ENCODE results near the gene C1QL1. TPM values are rescaled to one million over a fixed set of nuclear protein-coding genes. Genes with fewer than 3 reads are reported as not detected.

Gene C1QL1
- total and polyA plus RNA-seq, 9 of the 15 experiments (the other 6 are each of a cell fraction or from before 2014, with no cell fraction given), result 0.07 to 0.12 (median 0.09) TPM; not detected in 6

- TF ChIP-seq, protein P1, sequence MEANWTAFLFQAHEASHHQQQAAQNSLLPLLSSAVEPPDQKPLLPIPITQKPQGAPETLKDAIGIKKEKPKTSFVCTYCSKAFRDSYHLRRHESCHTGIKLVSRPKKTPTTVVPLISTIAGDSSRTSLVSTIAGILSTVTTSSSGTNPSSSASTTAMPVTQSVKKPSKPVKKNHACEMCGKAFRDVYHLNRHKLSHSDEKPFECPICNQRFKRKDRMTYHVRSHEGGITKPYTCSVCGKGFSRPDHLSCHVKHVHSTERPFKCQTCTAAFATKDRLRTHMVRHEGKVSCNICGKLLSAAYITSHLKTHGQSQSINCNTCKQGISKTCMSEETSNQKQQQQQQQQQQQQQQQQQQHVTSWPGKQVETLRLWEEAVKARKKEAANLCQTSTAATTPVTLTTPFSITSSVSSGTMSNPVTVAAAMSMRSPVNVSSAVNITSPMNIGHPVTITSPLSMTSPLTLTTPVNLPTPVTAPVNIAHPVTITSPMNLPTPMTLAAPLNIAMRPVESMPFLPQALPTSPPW (CRISPR knock-in tag; IDR thresholded peaks at IDR 0.05), result peak; percentile 68
- no peak for TF ChIP-seq SMARCB1 (IDR thresholded peaks at IDR 0.05; ENCODE audit: insufficient read length, low read depth)
- TF ChIP-seq HNRNPL (IDR thresholded peaks at IDR 0.05; ENCODE audit: low read depth, low read length), result peak; percentile 91; the same call in 1 of the 2 replicates
- TF ChIP-seq ZC3H4 (CRISPR knock-in tag; IDR thresholded peaks at IDR 0.05; ENCODE audit: borderline replicate concordance), result no peak
- peak in 1 of 2 experiments; percentile 42; a peak in 2 of 4 replicates for TF ChIP-seq TEAD1 (CRISPR knock-in tag; IDR thresholded peaks at IDR 0.05)
- peak; percentile 70; the same call in 1 of the 2 replicates for TF ChIP-seq MXI1 (IDR thresholded peaks at IDR 0.05; ENCODE audit: low read depth, low read length)
- TF ChIP-seq MLX (CRISPR knock-in tag; conservative IDR thresholded peaks at IDR 0.05), result no peak
- 0 out of 2 replicates have a peak, but pooled peaks have one; percentile 44 for TF ChIP-seq ZKSCAN1 (IDR thresholded peaks at IDR 0.05; ENCODE audit: low read depth, low read length)
- TF ChIP-seq, protein P2, sequence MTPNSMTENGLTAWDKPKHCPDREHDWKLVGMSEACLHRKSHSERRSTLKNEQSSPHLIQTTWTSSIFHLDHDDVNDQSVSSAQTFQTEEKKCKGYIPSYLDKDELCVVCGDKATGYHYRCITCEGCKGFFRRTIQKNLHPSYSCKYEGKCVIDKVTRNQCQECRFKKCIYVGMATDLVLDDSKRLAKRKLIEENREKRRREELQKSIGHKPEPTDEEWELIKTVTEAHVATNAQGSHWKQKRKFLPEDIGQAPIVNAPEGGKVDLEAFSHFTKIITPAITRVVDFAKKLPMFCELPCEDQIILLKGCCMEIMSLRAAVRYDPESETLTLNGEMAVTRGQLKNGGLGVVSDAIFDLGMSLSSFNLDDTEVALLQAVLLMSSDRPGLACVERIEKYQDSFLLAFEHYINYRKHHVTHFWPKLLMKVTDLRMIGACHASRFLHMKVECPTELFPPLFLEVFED (CRISPR knock-in tag; conservative IDR thresholded peaks at IDR 0.05), result no peak
- peak; percentile 98 for TF ChIP-seq SPI1 (IDR thresholded peaks at IDR 0.05; ENCODE audit: borderline replicate concordance, low read depth, low read length)
- no peak for TF ChIP-seq ETS2 (tag; IDR thresholded peaks at IDR 0.05; ENCODE audit: borderline replicate concordance, poor library complexity, severe bottlenecking)
- TF ChIP-seq FOXA3 (CRISPR knock-in tag; conservative IDR thresholded peaks at IDR 0.05 in 1 of 2, IDR thresholded peaks at IDR 0.05 in 1 of 2), result peak in 1 of 2 experiments; percentile 80; a peak in 2 of 4 replicates
- peak; percentile 26; the same call in 1 of the 2 replicates for TF ChIP-seq BHLHE40 (IDR thresholded peaks at IDR 0.05; ENCODE audit: low read length)
- no peak for TF ChIP-seq PHB (CRISPR knock-in tag; IDR thresholded peaks at IDR 0.05)
- TF ChIP-seq, protein P3, sequence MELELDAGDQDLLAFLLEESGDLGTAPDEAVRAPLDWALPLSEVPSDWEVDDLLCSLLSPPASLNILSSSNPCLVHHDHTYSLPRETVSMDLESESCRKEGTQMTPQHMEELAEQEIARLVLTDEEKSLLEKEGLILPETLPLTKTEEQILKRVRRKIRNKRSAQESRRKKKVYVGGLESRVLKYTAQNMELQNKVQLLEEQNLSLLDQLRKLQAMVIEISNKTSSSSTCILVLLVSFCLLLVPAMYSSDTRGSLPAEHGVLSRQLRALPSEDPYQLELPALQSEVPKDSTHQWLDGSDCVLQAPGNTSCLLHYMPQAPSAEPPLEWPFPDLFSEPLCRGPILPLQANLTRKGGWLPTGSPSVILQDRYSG (tag; conservative IDR thresholded peaks at IDR 0.05; ENCODE audit: low read depth), result 0 out of 2 replicates have a peak, but pooled peaks have one; percentile 66
- peak; percentile 66; the same call in 1 of the 2 replicates for TF ChIP-seq C11orf30 (IDR thresholded peaks at IDR 0.05; ENCODE audit: low read depth)
- no peak for TF ChIP-seq ZNF347 (CRISPR knock-in tag; IDR thresholded peaks at IDR 0.05; ENCODE audit: low read depth)
- peak; percentile 54 for TF ChIP-seq HMGN3 (IDR thresholded peaks at IDR 0.05; ENCODE audit: borderline replicate concordance, extremely low read depth, insufficient read length, low read depth, low read length)
- TF ChIP-seq ZNF583 (CRISPR knock-in tag; IDR thresholded peaks at IDR 0.05), result peak; percentile 72; the same call in 1 of the 2 replicates
Observed at GRCh38 chr17:44947461-44948314, 20.4 kb downstream of the C1QL1 start, which contains the start of gene KIF18B (continued).

Measured in K562 (cell line).